PC-3 (cell line): ENCODE results near the gene KNTC1.

Experiments used
- CTCF ChIP-seq: fragments of 300-600 bp; sonication (generic); conservative IDR thresholded peaks from 2 replicates; pipeline ENCODE4 v1.5.1; 2017; ENCODE audit warnings: antibody characterized with exemption, low read depth, mild to moderate bottlenecking, low read length
- EZH2 ChIP-seq: fragments of 300-600 bp; sonication (generic); IDR thresholded peaks from one replicate; pipeline ENCODE4 v1.6.1; 2017; ENCODE audit warnings: antibody characterized with exemption, mild to moderate bottlenecking, low read length; ENCODE audit not compliant: unreplicated experiment

- TF ChIP-seq CTCF (no peak), EZH2 (no peak)
Observed at GRCh38 chr12:122528582-122528981, 1.5 kb downstream of the KNTC1 start.
